ENCODE data around the gene NGEF.

The NGEF gene

GRCh38 chr2:232880764-232881351 is 132.2 kb downstream of the NGEF start:
- no peak for ATAC-seq

DNA sequence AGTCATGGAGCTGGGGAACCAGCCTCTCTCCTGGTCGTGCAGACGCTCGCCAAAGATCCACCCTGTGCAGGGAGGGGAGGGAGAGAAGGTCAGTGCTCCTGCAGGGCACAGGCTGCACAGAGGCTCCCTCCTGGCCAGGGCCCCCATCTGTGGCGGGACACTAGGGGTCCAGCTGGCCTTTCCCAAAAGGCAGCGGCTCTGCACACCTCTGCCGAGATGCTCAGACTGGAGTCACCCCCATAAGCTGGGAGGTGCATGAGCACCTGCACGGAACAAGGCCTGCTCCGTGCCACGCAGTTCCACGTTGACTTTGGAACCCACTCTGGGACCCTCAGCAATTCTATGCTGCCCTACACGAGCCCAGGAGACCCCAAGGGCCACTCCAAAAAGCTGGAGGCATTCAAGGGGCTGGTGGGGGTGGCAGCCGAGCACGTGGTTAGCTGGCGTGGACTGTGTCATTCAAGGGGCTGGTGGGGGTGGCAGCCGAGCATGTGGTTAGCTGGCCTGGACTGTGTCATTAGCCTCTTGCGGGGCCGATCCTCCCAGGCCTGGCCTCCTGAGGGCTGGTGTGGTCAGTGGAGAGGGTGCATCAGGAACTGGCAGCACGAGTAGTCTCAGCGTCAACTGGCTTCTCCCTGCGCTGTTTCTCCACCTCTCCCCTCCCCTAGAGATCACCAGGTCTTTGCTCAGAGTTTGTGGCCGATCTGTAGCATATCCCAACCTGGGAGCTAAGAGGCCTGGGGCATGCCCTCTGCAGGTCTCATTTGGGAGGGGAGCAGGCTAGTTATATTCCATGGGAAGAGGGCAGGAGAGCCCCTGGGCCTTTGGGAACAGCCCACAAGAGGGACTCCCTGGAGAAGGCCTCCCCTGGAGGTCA is 133.2 kb downstream of the NGEF start:
- no peak for ATAC-seq

DNA sequence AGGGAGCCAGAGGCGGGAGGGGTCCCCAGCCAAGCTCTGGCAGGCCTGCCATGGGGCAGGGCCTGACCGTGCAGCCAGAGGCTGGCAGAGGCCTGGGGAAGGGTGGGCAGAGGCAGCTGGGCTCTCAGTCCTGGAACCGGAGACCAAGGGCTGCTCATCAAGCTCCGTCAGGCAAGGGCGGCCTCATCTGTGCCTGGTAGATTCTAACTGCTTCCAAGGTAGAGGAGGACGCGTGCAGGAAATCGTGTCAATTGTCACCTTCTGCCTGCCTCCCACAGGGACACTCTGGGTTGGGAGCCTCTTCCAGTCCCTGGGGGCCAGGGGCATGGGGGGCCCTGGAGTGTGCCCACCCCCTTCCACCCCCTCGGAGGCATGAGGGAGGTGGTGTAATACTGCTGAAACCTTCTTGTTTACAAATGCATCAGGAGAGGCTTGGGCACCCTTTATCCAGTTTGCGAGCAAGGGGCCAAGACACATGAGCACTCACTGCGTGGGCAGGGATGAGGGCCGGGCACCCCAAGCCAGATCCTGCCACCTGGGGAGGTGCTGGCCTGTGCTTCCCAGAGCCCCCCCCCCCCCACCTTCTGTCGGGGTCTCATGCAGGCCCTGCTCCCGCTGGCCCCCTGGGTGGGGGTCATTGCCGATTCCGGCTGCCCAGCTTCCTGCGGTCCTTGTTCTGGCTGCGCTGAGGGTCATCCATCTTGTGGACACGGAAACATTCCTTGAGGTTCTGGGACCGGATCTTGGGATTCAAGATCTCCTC is 134.0 kb downstream of the NGEF start:
- no peak for ATAC-seq

DNA sequence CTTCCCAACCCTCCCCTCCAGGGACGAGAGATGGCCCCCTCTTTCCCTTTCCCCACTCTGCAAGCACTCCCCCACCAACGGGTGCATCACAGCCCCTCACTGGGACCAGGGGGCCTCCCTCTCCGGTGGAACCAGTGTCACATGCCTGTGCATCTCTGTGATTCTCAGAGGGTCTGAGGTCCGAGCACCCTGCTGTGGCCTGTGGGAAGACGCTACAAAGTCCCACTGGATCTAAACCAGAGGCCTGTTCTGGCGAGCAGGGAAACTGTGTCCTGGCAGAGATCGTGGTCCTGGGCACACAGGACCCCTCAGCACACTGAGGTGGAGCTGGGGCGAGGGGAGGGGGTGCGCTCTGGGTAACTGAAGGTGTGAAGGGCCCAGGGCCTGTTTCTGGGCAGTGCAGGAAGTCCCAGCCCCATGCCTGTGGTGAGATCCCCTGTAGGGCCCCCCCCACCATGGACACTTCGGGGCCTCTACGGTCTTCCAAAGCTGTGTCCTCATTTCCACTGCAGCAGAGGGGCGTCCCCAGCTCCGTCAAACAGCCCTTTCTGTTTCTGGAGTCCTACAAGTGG is 135.0 kb downstream of the NGEF start:
- ATAC-seq: no peak

DNA sequence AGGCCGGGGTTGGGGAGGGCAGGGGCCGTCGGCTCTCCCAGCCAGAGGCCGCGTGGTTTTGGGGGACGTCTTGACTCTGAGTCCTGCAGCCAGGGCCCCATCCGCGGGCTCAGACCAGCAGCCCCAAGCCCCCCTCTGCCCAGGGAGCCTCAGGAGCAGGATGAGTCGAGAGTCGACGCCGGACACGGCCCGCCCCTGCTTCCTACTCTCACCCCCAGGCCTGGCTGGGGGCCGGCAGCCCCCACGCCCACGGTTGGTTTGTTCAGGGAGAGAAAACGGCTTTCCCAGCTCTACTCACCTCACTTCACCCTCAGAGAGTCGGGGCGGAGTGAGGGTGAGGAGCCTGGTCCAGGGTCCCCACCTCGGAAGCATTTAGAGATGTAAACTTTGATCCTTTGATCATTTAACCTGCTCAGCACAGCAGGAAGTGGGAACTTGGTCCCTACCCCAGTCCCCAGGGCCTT is 136.0 kb downstream of the NGEF start:
- ATAC-seq: no peak

DNA sequence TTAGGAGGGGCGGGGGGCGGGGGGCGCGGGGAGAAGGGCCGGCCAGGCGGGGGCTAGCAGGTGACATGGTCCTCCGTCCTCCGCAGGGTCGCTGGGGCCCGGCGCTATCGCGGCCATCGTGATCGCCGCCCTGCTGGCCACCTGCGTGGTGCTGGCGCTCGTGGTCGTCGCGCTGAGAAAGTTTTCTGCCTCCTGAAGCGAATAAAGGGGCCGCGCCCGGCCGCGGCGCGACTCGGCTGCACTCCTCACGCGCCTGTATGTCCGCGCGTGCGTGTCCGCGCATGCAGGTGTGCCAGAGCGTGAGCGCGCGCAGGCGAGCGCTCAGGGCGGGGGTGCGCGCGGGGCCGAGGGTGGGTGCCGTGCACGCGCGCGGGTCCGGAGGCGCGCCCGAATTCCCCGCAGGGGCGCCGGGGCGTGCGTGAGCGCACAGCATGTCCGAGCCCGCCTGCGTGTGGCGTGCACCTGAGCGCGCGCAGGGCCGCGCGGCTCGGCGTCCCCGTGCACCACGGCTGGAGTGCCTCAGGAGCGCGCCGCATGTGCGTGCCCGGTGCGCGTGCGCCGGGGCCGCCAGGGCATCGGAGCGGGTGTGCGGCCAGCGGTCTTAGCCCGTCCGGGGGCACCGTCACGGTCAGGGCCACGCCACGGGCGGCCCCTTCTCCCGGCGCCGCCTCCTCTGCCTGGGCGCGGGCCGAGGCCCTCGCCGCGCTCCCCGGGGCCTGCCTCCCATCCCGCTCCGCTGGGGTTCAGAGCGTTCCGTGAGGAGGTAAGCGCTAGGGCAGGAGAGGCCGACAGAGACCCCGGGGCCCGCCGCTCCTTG is 136.7 kb downstream of the NGEF start:
- peak; percentile 34 to 49 for ATAC-seq

GRCh38 chr2:232875256-232876121 is 137.6 kb downstream of the NGEF start:
- no peak for ATAC-seq

GRCh38 chr2:232874677-232875223 is 138.3 kb downstream of the NGEF start:
- no peak for ATAC-seq

- ATAC-seq: no peak
These were observed 139.0 kb downstream of the NGEF start for GRCh38 chr2:232873909-232874641.

- ATAC-seq: no peak
These were observed 139.7 kb downstream of the NGEF start for GRCh38 chr2:232873292-232873908.

GRCh38 chr2:232872826-232873225 is 140.2 kb downstream of the NGEF start:
- ATAC-seq: no peak

DNA sequence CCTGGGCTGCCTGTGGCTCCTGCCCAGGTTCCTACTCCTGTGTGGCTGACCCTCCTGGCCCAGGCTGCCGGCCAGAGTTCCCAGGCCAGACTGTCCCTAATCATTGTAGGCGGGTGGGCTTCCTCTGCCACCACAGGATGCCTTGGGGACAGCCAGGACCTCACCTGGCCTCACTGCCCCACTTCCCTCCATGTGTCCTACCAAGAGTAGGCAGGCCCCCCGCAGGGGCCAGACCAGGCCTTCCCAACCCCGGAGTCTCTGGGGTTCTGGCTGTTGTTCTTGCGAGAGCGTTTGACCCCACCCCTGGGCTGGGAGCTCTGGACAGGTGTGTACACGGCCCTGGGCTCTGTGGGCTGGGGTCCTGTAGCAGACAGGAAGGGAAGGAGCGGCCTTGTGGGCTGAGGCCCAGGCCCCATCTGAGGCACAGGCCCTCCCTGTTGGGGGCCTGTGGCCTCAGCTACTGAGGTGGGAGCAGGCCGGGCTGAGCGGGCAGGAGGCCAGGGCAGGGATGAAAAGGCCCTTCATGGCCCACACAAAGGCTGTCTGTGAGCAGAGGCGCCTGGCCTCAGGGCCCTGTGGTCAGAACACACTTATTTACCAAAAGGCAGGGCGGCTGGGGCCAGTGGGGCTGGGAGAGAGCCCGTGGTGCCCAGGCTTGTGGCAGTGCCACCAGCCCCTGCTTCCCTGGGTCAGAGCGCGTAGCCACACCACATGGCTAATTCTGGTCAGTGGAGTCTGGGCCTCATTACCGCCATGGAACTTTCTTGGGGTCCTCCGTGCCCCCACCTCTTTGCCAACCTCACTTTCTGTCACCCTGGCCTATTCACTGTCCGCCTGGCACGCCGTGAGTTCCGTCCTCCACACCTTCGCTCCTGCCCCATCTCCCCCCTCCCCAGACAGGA is 141.0 kb downstream of the NGEF start:
- ATAC-seq: no peak

DNA sequence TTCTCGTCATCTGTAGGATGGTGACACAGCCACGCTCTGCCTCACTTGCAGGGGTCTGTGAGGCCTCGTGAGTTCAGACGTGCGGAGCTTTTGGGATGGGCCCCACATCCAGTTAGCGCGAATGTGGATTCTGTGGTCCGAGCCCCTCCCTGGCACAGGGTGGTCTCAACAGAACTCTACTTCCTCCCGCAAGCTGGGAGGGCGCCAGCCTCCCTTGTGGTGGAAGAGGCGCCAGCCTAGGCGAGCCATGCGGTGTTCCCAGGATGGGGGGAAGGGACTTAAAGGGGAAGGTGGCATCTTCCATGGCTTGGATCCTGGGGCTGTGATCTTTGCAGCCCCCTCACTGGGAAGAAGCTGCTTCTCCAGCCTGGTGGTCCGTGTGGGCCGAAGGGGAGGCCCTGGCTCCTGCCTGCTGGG is 141.6 kb downstream of the NGEF start:
- no peak for ATAC-seq

GRCh38 chr2:232870766-232871371 is 142.2 kb downstream of the NGEF start:
- no peak for ATAC-seq

GRCh38 chr2:232870018-232870765 is 142.9 kb downstream of the NGEF start, which contains the start of gene SNORC:
Gene SNORC (plus strand): TSS chr2:232870264. CDS start chr2:232870342, 78 bp downstream.
- ATAC-seq: no peak

DNA sequence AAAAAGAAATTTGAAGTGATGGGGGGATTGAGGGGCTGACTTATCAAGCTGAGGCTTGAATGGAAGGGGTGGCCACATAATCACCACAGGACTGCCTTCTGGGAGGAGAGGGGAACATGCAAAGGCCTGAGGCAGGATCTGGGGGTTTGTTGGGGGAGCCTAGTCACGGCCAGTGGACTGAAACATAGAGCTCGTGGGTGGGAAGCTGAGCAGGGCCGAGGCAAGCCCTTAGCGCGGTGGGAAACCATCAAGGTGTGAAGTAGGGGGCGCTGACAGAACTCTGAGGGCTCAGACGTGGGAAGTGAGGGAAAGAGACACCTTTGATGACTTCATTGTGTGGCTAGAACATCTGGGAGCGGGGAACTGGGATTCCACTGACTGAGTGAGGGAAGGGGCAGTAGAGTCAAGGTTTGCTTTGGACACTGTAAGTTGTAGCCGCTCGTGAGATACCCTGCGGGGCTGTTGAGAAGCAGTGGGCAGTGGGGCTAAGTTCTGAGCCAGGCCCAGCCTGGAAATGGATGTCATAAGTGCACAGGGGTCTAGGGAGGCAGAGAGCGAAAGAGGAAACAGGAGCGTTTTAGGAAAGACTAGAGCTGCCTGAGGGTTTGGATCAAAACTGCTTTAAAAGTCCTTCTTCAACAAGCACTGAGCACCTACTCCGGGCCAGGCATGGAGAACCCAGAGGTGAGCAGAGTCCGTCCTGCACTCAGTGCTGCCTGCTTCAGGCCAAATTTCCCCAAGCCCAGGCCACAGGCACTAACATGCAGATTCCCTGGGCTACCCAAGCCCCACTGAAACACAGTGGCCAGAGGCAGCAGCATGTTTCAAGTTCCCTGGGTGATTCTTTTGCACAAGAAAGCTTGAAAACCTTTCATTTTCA is 143.7 kb downstream of the NGEF start:
- ATAC-seq: no peak

Measured in activated CD4-positive, CD25-positive, alpha-beta regulatory T cell treated with anti-CD3 and anti-CD28 coated beads, Interleukin-2, amount 50 U/mL, for 24 hours (primary cell).